ENCODE measurements around the gene GRIN1.

The GRIN1 gene

GRCh38 chr9:137200311-137201204 is 61.6 kb downstream of the GRIN1 start, which contains the start of gene TPRN (continued):
- TF ChIP-seq PATZ1 (tag by site-specific recombination; IDR thresholded peaks at IDR 0.05) = peak; percentile 97
- no peak; the same call in 1 of the 2 replicates for TF ChIP-seq ZNF501 (tag by site-specific recombination; IDR thresholded peaks at IDR 0.05)
- 0 out of 2 replicates have a peak, but pooled peaks have one; percentile 12 for TF ChIP-seq ZNF600 (tag by site-specific recombination; IDR thresholded peaks at IDR 0.05)
- no peak for TF ChIP-seq ZNF654 (tag by site-specific recombination; IDR thresholded peaks at IDR 0.05; ENCODE audit: low read depth)
- TF ChIP-seq ZNF521 (tag by site-specific recombination; IDR thresholded peaks at IDR 0.05) = no peak
- peak; percentile 99 for TF ChIP-seq KLF10 (tag by site-specific recombination; IDR thresholded peaks at IDR 0.05)
- no peak for TF ChIP-seq ZNF623 (tag by site-specific recombination; IDR thresholded peaks at IDR 0.05)
- peak; percentile 26; the same call in 1 of the 2 replicates for TF ChIP-seq ZNF513 (tag by site-specific recombination; IDR thresholded peaks at IDR 0.05)
- TF ChIP-seq GLIS2 (tag by site-specific recombination; IDR thresholded peaks at IDR 0.05) = peak; percentile 100
- peak; percentile 47; the same call in 1 of the 2 replicates for TF ChIP-seq KLF1 (tag by site-specific recombination; IDR thresholded peaks at IDR 0.05)
- peak; percentile 49 for TF ChIP-seq ZIC2 (tag by site-specific recombination; IDR thresholded peaks at IDR 0.05)
- no peak for TF ChIP-seq ZNF311 (tag by site-specific recombination; IDR thresholded peaks at IDR 0.05; ENCODE audit: borderline replicate concordance)
- peak; percentile 81; the same call in 1 of the 2 replicates for TF ChIP-seq ZBTB7A (tag by site-specific recombination; IDR thresholded peaks at IDR 0.05; ENCODE audit: low read depth)
- TF ChIP-seq, protein P1, sequence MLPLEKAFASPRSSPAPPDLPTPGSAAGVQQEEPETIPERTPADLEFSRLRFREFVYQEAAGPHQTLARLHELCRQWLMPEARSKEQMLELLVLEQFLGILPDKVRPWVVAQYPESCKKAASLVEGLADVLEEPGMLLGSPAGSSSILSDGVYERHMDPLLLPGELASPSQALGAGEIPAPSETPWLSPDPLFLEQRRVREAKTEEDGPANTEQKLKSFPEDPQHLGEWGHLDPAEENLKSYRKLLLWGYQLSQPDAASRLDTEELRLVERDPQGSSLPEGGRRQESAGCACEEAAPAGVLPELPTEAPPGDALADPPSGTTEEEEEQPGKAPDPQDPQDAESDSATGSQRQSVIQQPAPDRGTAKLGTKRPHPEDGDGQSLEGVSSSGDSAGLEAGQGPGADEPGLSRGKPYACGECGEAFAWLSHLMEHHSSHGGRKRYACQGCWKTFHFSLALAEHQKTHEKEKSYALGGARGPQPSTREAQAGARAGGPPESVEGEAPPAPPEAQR (tag by site-specific recombination; IDR thresholded peaks at IDR 0.05) = no peak
- peak; percentile 91 for TF ChIP-seq BCL11B (tag by site-specific recombination; IDR thresholded peaks at IDR 0.05; ENCODE audit: low read depth)
- TF ChIP-seq ZNF24 (tag by site-specific recombination; IDR thresholded peaks at IDR 0.05) = no peak
- TF ChIP-seq ZBTB8A (tag by site-specific recombination; IDR thresholded peaks at IDR 0.05) = peak; percentile 75
- TF ChIP-seq HOXC10 (CRISPR knock-in tag; IDR thresholded peaks at IDR 0.05) = 0 out of 2 replicates have a peak, but pooled peaks have one; percentile 66
- peak; percentile 87 for TF ChIP-seq ZEB2 (tag by site-specific recombination; IDR thresholded peaks at IDR 0.05)
- TF ChIP-seq KLF8 (tag by site-specific recombination; IDR thresholded peaks at IDR 0.05) = peak; percentile 92
- peak; percentile 97 for TF ChIP-seq SP3 (tag by site-specific recombination; IDR thresholded peaks at IDR 0.05)
- no peak for TF ChIP-seq ZNF114 (tag by site-specific recombination; IDR thresholded peaks at IDR 0.05)

Measured in HEK293 (cell line).